Activated naive CD4-positive, alpha-beta T cell treated with anti-CD3 and anti-CD28 coated beads, Interleukin-2, amount 50 U/mL, for 72 hours (primary cell): ENCODE measurements around the gene FOXK2. TPM values are rescaled to one million over a fixed set of nuclear protein-coding genes. Genes with fewer than 3 reads are reported as not detected.
A peak's percentile ranks its signal among the peaks of the same experiment; 100 is the strongest.

Source experiments
- ATAC-seq, 2 donors: fragments of 150-1000 bp; cut with Tn5 transposase; 2 replicates each; pipeline ENCODE4 v1.10.0; 2021; ENCODE audit warnings: mild to moderate bottlenecking in 2 of 2, moderate library complexity in 2 of 2
- DNase-seq, 2 donors: peaks; one replicate each; pipeline ENCODE4 v3.0.0; 2021 to 2022; ENCODE audit warnings: low spot score in 2 of 2
- H3K27ac Mint-ChIP-seq, 2 donors: one replicate each; pipeline ENCODE4 v1.8.0; 2022; ENCODE audit warnings: mild to moderate bottlenecking in 2 of 2, mixed read lengths in 2 of 2
- H3K36me3 Mint-ChIP-seq, 2 donors: one replicate each; pipeline ENCODE4 v1.8.0; 2022; ENCODE audit warnings: mixed read lengths in 2 of 2
- H3K9me3 Mint-ChIP-seq, 2 donors: one replicate each; pipeline ENCODE4 v1.8.0; 2022; ENCODE audit warnings: mixed read lengths in 2 of 2
- total RNA-seq, 2 donors: library from RNA; stranded (reverse); gene quantifications; one replicate each; pipeline ENCODE4 v1.2.3, GENCODE V29; 2022

Gene FOXK2
- total RNA-seq, 2 donors from 2014 or later = 56.2 to 67.4 TPM

DNA sequence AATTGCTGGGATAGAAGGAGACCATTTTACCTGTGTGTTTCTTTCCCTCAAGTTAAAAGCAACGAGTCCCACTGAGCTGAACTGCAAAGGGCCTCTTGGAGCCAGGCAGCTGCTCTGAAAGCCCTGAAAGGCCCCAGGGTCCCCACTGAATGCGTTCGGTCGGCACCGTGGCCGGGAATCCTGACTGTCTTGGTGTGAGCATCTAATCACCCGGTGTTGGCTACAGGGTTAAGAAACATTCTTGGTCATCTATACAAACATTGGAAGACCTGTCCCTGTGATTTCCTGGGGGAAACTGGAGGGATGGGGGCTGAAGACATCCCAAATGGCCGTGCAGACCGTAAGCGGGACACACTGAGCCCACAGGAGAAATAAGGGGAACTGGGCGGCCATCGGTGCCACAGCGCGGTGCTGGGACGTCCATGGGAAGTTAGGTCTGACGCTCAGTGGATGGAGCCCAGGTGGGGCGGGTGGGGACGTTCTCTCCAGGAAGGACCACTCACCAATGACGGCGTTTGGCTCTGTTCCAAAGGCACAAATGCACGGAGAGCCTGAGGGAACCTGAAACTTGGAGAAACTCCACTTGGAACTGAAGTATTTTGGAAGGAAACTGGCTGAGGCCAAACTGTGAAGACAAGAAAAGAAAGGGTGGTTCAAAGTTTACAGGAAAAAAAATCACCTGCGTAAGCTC, 96.6 kb downstream of the FOXK2 start:
- ATAC-seq = no peak
- Mint-ChIP-seq H3K27ac (no peak overlapping the region), H3K36me3 (peaks cover 6 to 20% of the 10 kb centered on the region in 2 donors), H3K9me3 (no peaks in the 10 kb centered on the region)
- no peak for DNase-seq

DNA sequence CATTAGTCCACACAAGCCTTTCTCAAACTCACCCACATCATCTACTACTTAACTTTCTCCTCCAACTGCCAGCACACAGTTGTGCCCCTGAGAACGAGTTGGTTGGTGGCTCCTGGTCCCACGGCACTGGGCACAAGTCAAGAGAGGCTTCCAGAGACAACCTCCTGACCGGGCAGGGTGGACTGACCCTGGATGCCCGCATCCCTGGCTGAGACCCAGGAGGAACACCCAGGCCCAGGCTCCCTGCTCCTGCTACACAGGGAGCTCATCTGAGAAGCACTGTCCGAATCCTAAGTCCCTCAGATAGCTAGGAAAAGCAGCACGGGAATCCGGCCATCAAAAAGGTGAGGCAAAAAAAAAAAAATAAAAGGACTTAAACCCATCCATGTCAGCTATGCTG, 99.7 kb downstream of the FOXK2 start:
- H3K36me3 Mint-ChIP-seq = peaks cover 6 to 15% of the 10 kb centered on the region in 2 donors
- no peak for DNase-seq
- ATAC-seq = no peak
- H3K9me3 Mint-ChIP-seq = no peaks in the 10 kb centered on the region
- H3K27ac Mint-ChIP-seq = peak overlapping the region in 1 of 2 donors; percentile 76

DNA sequence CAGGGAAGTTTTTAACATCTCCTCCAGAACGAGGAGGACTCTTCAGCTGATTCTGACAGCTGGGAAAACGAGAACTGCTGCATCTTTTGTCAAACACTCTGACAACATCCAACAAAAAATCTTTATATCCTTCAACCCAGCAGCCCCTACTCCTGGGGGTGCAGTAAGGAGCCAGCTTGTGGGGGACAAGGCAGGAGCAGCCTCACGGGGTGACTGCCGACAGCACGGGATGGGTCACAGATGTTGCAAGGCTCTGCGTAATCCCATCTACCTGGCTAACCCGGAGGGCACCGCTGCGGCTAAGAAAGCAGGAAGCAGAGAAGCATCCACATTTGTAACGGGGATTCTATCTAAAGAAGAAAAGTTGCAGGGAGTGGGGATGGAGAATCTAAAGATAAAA, 100.1 kb downstream of the FOXK2 start:
- Mint-ChIP-seq H3K36me3 (peaks cover 6 to 17% of the 10 kb centered on the region in 2 donors), H3K9me3 (no peaks in the 10 kb centered on the region), H3K27ac (no peak overlapping the region)
- DNase-seq (no peak), ATAC-seq (no peak)

DNA sequence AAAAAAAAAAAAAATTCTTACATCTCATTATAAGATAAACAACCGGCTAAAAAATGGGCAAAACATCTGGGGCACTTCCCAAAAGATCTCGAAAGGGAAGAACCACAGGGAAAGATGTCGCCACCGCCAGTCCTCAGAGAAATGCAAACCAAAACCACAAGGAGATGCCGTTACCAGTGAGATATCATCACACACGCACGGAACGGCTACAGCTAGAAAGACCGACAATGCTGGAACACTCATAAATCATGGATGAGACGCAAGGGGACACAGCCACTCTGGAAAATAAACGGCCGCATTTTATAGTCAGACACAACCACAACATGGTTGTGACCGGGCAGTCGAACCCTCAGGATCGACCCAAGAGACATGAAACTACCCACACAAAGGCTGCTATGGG, 104.2 kb downstream of the FOXK2 start:
- H3K36me3 Mint-ChIP-seq = peaks cover 0 to 35% of the 10 kb centered on the region in 2 donors
- ATAC-seq (no peak), DNase-seq (no peak)
- no peaks in the 10 kb centered on the region for H3K9me3 Mint-ChIP-seq
- H3K27ac Mint-ChIP-seq = no peak overlapping the region

DNA sequence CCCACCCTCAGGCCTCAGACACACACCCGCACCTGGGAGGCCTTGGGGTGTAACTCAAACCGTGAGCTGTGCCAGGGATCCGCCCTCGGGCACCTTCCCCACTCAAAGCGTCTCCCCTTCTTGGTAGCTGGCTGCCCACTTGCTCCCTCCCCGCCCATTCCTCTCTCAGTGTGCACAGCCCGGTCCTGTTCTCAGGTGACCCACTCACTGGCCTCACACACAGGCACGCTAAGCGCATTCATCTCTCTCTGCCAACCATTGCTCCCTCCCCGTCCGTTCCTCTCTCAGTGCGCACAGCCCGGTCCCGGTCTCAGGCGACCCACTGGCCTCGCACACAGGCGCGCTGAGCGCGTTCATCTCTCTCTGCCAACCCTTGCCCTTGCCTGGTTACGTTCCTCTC, 107.9 kb downstream of the FOXK2 start:
- no peaks in the 10 kb centered on the region for H3K9me3 Mint-ChIP-seq
- no peak for ATAC-seq
- H3K27ac Mint-ChIP-seq = peak overlapping the region in 1 of 2 donors; percentile 88
- no peak for DNase-seq
- H3K36me3 Mint-ChIP-seq = peaks cover 0 to 28% of the 10 kb centered on the region in 2 donors

DNA sequence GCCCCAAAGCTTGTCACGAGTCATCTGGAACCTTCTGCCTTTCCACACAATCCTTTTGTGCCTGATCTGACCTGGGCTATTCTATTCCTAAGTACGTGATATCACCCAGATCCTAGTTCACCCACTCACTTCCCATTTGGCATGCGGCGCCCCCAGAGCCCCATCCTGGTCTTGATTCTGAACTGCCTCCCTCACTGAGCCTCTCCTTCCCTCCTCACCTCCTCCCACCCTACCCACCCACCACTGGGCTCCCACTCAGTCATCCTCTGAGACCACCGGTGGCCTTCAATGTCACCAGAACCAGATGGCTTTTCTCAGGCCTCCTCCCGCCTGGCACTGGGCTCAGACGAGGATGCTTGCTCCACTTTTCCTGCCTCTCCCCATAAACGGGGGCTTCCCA, 110.2 kb downstream of the FOXK2 start:
- no peaks in the 10 kb centered on the region for H3K9me3 Mint-ChIP-seq
- peaks cover 0 to 26% of the 10 kb centered on the region in 2 donors for H3K36me3 Mint-ChIP-seq
- DNase-seq (no peak), ATAC-seq (no peak)
- peak overlapping the region in 1 of 2 donors; percentile 58 for H3K27ac Mint-ChIP-seq

DNA sequence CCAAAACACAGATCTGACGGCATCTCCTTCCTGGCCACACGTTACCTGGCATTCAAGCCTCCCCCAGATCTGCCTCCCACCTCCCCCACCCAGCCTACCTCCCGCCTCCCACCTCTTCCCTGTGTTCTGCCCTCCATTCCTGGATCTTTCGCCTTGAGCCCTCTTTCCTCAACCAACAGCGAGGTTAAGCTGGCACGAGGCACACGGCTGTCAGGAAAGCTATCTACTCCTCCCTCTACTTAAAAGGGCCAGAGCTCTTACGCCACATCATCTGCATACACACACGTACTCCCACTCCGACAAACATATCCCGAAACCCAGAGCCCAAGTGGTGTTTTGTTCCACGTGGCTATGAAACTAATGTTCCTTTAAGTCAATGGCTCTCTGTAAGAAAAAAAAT, 110.7 kb downstream of the FOXK2 start:
- H3K36me3 Mint-ChIP-seq = peaks cover 0 to 21% of the 10 kb centered on the region in 2 donors
- ATAC-seq = no peak
- H3K27ac Mint-ChIP-seq = peak overlapping the region in 1 of 2 donors; percentile 58
- no peaks in the 10 kb centered on the region for H3K9me3 Mint-ChIP-seq
- no peak for DNase-seq

DNA sequence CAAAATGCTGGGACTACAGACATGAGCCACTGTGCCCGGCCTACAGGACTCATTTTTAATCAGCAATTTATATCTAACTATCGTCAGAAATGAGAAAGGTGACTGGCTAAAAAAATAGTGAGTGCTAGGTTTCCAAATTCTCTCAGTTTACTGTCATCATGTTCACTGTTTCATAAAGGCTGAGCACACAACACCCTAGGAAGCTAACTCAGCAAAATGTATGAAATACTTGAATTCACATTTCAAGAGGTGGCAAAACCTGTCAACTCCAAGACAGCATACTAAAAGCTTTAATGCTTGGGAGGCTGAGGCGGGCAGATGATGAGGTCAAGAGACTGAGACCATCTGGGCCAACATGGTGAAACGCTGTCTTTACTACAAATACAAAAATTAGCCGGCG, 112.0 kb downstream of the FOXK2 start:
- DNase-seq = no peak
- ATAC-seq = no peak
- Mint-ChIP-seq H3K9me3 (no peaks in the 10 kb centered on the region), H3K36me3 (peaks cover 0 to 22% of the 10 kb centered on the region in 2 donors), H3K27ac (no peak overlapping the region)

DNA sequence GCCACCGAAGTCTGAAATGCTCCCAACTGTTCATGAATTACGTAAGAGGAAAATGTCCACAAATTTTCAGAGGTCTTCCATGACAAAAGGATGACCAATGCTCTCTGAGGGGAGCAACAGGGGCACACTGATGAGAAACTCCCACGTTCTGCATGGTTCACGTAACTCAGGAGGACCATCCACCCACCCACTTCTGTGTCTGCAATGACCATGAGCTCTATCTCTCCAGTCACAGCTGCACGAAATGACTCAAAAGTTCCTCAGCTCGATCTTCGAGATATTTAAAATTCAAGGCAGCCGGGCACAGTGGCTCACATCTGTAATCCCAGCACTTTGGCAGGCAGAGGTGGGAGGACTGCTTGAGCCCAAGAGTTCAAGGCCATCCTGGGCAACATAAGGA, 112.9 kb downstream of the FOXK2 start:
- ATAC-seq (no peak), DNase-seq (no peak)
- H3K36me3 Mint-ChIP-seq = peaks cover 9 to 25% of the 10 kb centered on the region in 2 donors
- peak overlapping the region in 1 of 2 donors; percentile 12 for H3K27ac Mint-ChIP-seq
- H3K9me3 Mint-ChIP-seq = no peaks in the 10 kb centered on the region

DNA sequence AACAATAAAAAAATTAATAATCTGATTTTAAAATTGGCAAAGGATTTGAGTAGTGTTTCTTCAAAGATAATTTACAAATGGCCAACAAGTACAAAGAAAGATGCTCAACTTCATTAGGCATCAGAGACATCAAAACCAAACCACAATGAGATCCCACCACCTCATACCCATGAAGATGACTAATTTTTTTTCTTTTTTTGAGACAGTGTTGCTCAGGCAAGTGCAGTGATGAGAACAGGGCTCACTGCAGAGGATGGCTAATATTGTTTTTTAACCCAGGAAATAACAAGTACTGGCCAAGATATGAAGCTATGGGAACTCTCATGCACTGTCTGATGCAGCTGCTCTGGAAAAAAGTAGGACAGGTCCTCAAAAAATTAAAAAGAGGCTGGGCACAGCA, 113.8 kb downstream of the FOXK2 start:
- no peak for DNase-seq
- Mint-ChIP-seq H3K27ac (peak overlapping the region; percentile 39 to 87), H3K36me3 (peaks cover 12 to 25% of the 10 kb centered on the region in 2 donors), H3K9me3 (no peaks in the 10 kb centered on the region)
- peak in 1 of 2 donors; percentile 74 for ATAC-seq

DNA sequence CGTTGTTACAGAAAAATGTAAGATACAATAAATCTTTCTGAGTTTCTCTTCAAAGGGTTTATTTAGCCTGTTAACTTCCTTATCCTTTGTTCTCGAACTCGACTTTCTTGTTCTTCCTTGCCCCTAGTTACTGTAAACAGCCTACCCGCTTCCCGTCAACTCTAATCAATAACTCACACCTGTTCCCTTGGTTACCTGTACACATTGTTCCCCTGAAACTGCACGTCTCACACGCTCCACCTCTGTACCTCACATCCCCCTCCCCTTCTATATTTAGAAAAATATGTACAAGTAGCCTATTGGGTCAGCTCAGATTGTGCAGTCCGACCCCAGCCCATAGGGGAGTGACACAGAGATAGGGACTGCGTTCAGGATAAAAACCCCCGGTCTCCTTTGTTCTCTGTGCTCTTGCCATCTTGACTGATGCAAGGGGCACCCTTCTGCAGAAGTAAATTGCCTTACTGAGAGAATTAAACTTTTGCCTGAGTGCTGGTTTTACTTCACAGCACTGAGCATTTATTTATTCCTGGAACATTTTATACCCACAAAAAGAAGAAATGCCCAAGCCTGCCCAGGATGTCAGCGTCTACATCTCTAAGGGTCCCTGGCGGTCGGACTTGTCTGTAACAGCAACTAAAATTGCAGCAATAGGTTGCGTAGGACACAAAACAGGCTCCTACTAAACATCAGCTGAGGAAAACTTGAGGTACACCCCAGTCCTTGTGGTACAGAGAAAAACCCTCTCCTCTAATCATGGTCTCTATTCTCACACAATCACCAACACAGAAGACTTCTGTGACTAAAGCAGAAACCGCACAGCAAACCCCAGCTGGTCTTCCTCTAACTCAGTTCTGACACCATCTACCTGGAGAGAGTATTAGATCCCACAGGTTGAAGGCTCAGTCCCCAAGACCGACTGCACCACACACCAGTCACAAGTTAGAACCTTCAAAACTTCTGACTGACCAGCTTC, 117.4 kb downstream of the FOXK2 start:
- peaks cover 12 to 34% of the 10 kb centered on the region in 2 donors for H3K36me3 Mint-ChIP-seq
- peak overlapping the region; percentile 68 to 96 for H3K27ac Mint-ChIP-seq
- ATAC-seq = peak in 1 of 2 donors; percentile 68
- H3K9me3 Mint-ChIP-seq = no peaks in the 10 kb centered on the region
- no peak for DNase-seq

DNA sequence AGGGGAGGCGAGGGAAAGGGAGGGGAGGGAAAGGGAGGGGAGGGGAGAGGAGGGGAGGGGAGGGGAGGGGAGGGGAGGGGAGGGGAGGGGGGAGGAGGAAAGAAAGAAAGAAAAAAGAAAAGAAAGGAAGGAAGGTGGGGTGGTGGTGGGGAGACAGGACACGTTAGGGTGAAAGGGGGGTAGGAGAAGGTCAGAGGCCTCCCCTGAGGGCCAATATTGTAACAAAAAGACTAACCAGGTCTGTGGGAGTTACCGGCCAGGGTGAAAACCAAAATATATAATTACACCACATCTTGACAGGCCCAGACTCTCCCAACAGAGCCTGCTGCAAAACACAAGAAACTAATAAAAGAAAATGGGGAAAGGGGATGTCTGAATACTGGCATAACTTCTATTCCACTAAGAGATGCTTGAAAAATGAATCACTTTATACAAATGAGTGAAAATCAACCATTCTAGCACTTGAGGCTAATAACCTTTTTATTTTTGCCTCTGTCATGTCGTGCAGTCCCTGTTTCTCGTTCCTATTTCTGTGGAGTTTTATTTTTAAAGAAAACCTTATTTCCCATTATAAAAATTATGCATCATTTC, 118.7 kb downstream of the FOXK2 start:
- Mint-ChIP-seq H3K36me3 (peaks cover 17 to 34% of the 10 kb centered on the region in 2 donors), H3K27ac (no peak overlapping the region), H3K9me3 (no peaks in the 10 kb centered on the region)
- no peak for DNase-seq
- no peak for ATAC-seq

DNA sequence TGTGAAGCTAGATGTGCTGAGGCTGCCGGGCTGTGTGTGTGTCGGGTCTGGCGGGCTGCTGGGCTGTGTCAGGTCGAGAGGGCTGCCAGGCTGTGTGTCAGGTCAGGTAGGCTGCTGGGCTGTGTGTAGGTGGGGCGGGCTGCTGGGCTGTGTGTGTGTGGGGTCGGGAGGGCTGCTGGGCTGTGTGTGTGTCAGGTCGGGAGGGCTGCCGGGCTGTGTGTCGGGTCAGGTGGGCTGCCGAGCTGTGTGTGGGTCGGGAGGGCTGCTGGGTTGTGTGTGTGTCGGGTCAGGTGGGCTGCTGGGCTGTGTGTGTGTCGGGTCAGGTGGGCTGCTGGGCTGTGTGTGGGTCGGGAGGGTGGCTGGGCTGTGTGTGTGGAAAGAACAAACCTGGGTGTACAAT, 120.1 kb downstream of the FOXK2 start:
- ATAC-seq (no peak), DNase-seq (no peak)
- H3K36me3 Mint-ChIP-seq = peaks cover 25 to 40% of the 10 kb centered on the region in 2 donors
- H3K9me3 Mint-ChIP-seq = no peaks in the 10 kb centered on the region
- no peak overlapping the region for H3K27ac Mint-ChIP-seq

DNA sequence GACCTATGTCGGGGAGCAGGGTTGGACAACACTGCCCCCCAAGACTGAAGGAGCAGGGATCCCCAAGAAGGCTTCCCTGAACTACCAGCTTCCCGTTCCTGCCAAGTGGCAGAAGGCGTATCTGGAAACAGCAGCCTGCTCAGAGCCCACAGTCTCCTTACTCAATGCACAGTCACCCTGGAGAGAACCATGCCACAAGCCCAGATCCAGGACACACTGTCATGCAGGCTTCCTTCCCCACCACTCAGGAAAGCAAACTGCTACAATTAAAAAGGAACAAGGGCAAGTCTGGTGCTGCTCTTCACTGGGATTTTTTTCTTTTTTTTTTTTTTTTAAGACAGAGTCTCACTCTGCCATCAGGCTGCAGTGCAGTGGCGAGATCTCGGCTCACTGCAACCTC, 120.5 kb downstream of the FOXK2 start:
- Mint-ChIP-seq H3K36me3 (peaks cover 25 to 40% of the 10 kb centered on the region in 2 donors), H3K27ac (no peak overlapping the region), H3K9me3 (no peaks in the 10 kb centered on the region)
- no peak for DNase-seq
- no peak for ATAC-seq

DNA sequence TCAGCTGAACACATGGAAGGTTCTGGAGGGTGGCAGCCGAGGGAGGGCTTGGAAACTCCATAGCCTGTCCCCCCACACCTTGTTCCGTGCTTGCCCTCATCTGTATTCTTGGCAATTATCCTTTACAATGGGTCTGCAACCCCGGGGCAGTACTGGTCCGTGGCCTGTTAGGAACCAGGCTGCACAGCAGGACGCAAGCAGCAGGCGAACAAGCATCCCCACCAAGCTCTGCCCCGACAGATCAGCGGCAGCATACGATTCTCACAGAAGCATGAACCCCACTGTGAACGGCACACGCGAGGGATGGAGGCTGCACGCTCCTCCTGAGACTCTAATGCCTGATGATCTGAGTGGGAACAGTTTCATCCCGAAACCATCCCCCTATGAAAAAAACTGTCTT, 122.5 kb downstream of the FOXK2 start:
- ATAC-seq (no peak), DNase-seq (no peak)
- Mint-ChIP-seq H3K27ac (no peak overlapping the region), H3K9me3 (no peaks in the 10 kb centered on the region), H3K36me3 (peaks cover 20 to 35% of the 10 kb centered on the region in 2 donors)

DNA sequence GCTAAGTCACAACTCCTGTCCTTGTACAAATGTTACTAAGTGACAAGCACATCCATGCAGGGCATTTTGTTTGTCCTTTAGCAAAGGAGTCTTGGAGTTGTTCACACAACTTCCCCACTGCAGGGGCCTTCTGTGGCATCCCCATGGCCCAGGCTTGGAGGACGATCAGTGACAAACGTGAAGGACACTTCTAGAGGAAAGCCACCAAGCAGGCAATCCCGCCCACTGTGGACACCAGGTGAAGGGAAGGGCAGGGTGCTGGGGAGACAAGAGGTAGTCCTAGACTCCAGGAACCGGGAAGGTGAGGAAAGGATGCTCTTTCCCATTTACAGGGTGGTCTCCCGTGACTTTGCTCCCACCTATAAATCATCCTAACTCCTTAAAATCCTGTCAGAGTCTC, 124.6 kb downstream of the FOXK2 start:
- no peaks in the 10 kb centered on the region for H3K9me3 Mint-ChIP-seq

DNA sequence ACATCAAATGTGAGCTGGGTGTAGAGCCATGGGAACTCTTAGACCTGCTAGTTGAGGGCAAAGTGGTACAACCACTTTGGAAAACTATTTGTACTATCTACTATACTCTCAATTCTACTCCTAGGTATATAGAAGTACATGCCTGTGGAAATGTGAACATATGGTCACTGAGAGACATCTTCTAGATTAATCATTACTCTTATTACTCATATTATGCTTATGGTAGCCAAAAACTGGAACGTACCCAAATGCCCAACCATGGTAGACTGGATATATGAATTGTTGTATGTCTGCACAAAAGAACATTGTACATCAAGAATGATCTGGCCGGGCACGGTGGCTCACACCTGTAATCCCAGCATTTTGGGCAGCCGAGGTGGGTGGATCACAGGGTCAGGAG, 126.0 kb downstream of the FOXK2 start:
- ATAC-seq = no peak
- Mint-ChIP-seq H3K36me3 (peaks cover 13 to 17% of the 10 kb centered on the region in 2 donors), H3K27ac (no peak overlapping the region), H3K9me3 (no peaks in the 10 kb centered on the region)
- no peak for DNase-seq

More for the DNA sequence above, 124.6 kb downstream of the FOXK2 start:
- Mint-ChIP-seq H3K36me3 (peaks cover 13 to 27% of the 10 kb centered on the region in 2 donors), H3K27ac (no peak overlapping the region)
- no peak for ATAC-seq
- no peak for DNase-seq
